ENCODE results near the gene GPR39. TPM values are rescaled to one million over a fixed set of nuclear protein-coding genes. Genes with fewer than 3 reads are reported as not detected.

The GPR39 gene
- total RNA-seq, 1 experiment from 2014 or later, result 34.8 TPM

GRCh38 chr2:132473174-132473883 lies 56.7 kb downstream of the GPR39 start:
- H3K9me2 ChIP-seq (replicated peaks; ENCODE audit: low read length), result no peaks in the 10 kb centered on the region
- no peaks in the 10 kb centered on the region for H3K27me3 ChIP-seq (ENCODE audit: low read length)
- TF ChIP-seq EZH2 (IDR thresholded peaks at IDR 0.05; ENCODE audit: low read length, unreplicated experiment), result no peak
- TF ChIP-seq EZH2phosphoT487 (IDR thresholded peaks at IDR 0.05; ENCODE audit: borderline replicate concordance, low read length), result no peak
- TF ChIP-seq CTCF (conservative IDR thresholded peaks at IDR 0.05; ENCODE audit: low read depth, low read length), result no peak
- H3F3A ChIP-seq (ENCODE audit: low read length, unreplicated experiment), result no peaks in the 10 kb centered on the region
- ATAC-seq (no peak), DNase-seq (no peak)
- H3K4me2 ChIP-seq (ENCODE audit: low read length), result no peak overlapping the region
- no peaks in the 10 kb centered on the region for H3K4me1 ChIP-seq (ENCODE audit: insufficient read depth, low read length)
- POLR2A ChIA-PET (ENCODE audit: unreplicated experiment), result no interaction called here
- intact Hi-C loops (cut with micrococcal nuclease), result no loop called here
- no peak overlapping the region for H3K4me3 ChIP-seq (ENCODE audit: low read length)
- no peaks in the 10 kb centered on the region for H3K9me3 ChIP-seq (ENCODE audit: low read length)
- H2AFZ ChIP-seq (ENCODE audit: low read length), result no peak overlapping the region
- no peak overlapping the region for H3K9ac ChIP-seq (ENCODE audit: low read length)
- CTCF ChIA-PET, result no interaction called here
- H3K79me2 ChIP-seq (ENCODE audit: low read length), result peaks cover 35% of the 10 kb centered on the region; the same call in 1 of the 2 replicates
- no peaks in the 10 kb centered on the region for H4K20me1 ChIP-seq (ENCODE audit: low read length)
- peaks cover 29% of the 10 kb centered on the region; the same call in 1 of the 2 replicates for H3K36me3 ChIP-seq (ENCODE audit: low read depth, low read length)
- no peak overlapping the region for H3K27ac ChIP-seq (ENCODE audit: low read length)
- no TSS peak for BruUV-seq (replicated peaks)

- H3K9me3 ChIP-seq (ENCODE audit: low read length), result no peaks in the 10 kb centered on the region
- H3K9me2 ChIP-seq (replicated peaks; ENCODE audit: low read length), result no peaks in the 10 kb centered on the region
- no peak overlapping the region for H2AFZ ChIP-seq (ENCODE audit: low read length)
- H3K4me2 ChIP-seq (ENCODE audit: low read length), result no peak overlapping the region
- BruUV-seq (replicated peaks), result no TSS peak
- peaks cover 25% of the 10 kb centered on the region; the same call in 1 of the 2 replicates for H3K79me2 ChIP-seq (ENCODE audit: low read length)
- ATAC-seq (no peak), DNase-seq (no peak)
- no peaks in the 10 kb centered on the region for H3F3A ChIP-seq (ENCODE audit: low read length, unreplicated experiment)
- CTCF ChIA-PET, result no interaction called here
- intact Hi-C loops (cut with micrococcal nuclease), result no loop called here
- H3K4me1 ChIP-seq (ENCODE audit: insufficient read depth, low read length), result no peaks in the 10 kb centered on the region
- POLR2A ChIA-PET (ENCODE audit: unreplicated experiment), result no interaction called here
- no peak overlapping the region for H3K9ac ChIP-seq (ENCODE audit: low read length)
- H4K20me1 ChIP-seq (ENCODE audit: low read length), result no peaks in the 10 kb centered on the region
- TF ChIP-seq EZH2phosphoT487 (IDR thresholded peaks at IDR 0.05; ENCODE audit: borderline replicate concordance, low read length) (no peak), CTCF (conservative IDR thresholded peaks at IDR 0.05; ENCODE audit: low read depth, low read length) (no peak), EZH2 (IDR thresholded peaks at IDR 0.05; ENCODE audit: low read length, unreplicated experiment) (no peak)
- H3K27me3 ChIP-seq (ENCODE audit: low read length), result no peaks in the 10 kb centered on the region
- no peak overlapping the region for H3K27ac ChIP-seq (ENCODE audit: low read length)
- H3K36me3 ChIP-seq (ENCODE audit: low read depth, low read length), result peaks cover 30% of the 10 kb centered on the region; the same call in 1 of the 2 replicates
- no peak overlapping the region for H3K4me3 ChIP-seq (ENCODE audit: low read length)
These were observed 59.0 kb downstream of the GPR39 start for GRCh38 chr2:132475615-132476014.

- H3K4me1 ChIP-seq (ENCODE audit: insufficient read depth, low read length), result no peaks in the 10 kb centered on the region
- H3F3A ChIP-seq (ENCODE audit: low read length, unreplicated experiment), result no peaks in the 10 kb centered on the region
- TF ChIP-seq EZH2phosphoT487 (IDR thresholded peaks at IDR 0.05; ENCODE audit: borderline replicate concordance, low read length) (no peak), EZH2 (IDR thresholded peaks at IDR 0.05; ENCODE audit: low read length, unreplicated experiment) (no peak), CTCF (conservative IDR thresholded peaks at IDR 0.05; ENCODE audit: low read depth, low read length) (no peak)
- ATAC-seq (no peak), DNase-seq (no peak)
- H3K4me2 ChIP-seq (ENCODE audit: low read length), result no peak overlapping the region
- intact Hi-C loops (cut with micrococcal nuclease), result no loop called here
- H3K9me2 ChIP-seq (replicated peaks; ENCODE audit: low read length), result no peaks in the 10 kb centered on the region
- peaks cover 23% of the 10 kb centered on the region; the same call in 1 of the 2 replicates for H3K36me3 ChIP-seq (ENCODE audit: low read depth, low read length)
- H3K79me2 ChIP-seq (ENCODE audit: low read length), result peaks cover 37% of the 10 kb centered on the region; the same call in 1 of the 2 replicates
- H4K20me1 ChIP-seq (ENCODE audit: low read length), result no peaks in the 10 kb centered on the region
- ChIA-PET CTCF (no interaction called here), POLR2A (ENCODE audit: unreplicated experiment) (no interaction called here)
- no peak overlapping the region for H2AFZ ChIP-seq (ENCODE audit: low read length)
- H3K27ac ChIP-seq (ENCODE audit: low read length), result no peak overlapping the region
- no peaks in the 10 kb centered on the region for H3K9me3 ChIP-seq (ENCODE audit: low read length)
- no peak overlapping the region for H3K4me3 ChIP-seq (ENCODE audit: low read length)
- H3K9ac ChIP-seq (ENCODE audit: low read length), result no peak overlapping the region
- no TSS peak for BruUV-seq (replicated peaks)
- no peaks in the 10 kb centered on the region for H3K27me3 ChIP-seq (ENCODE audit: low read length)
These were observed 60.8 kb downstream of the GPR39 start for GRCh38 chr2:132477436-132477835.

All from PC-3 (cell line).